IPS-18c (cell line): Measurements from ENCODE around the gene IQSEC3.

ENCODE experiments used
- H3K4me3 ChIP-seq: 2 replicates; pipeline ENCODE4 v1.7.0; 2013; ENCODE audit warnings: low read depth, mild to moderate bottlenecking, low read length, moderate library complexity; ENCODE audit not compliant: insufficient read depth
- H3K9me3 ChIP-seq: one replicate; pipeline ENCODE4 v1.6.1; 2013; ENCODE audit warnings: mild to moderate bottlenecking, low read length, moderate library complexity; ENCODE audit not compliant: control insufficient read depth, insufficient read depth

Gene IQSEC3

GRCh38 chr12:98924-99352 lies 32.4 kb downstream of the IQSEC3 start:
- H3K4me3 ChIP-seq, result peak overlapping the region; percentile 31
- H3K9me3 ChIP-seq, result peaks cover 2% of the 10 kb centered on the region

GRCh38 chr12:99605-100004 lies 33.0 kb downstream of the IQSEC3 start:
- no peak overlapping the region; the same call in 1 of the 2 replicates for H3K4me3 ChIP-seq

GRCh38 chr12:101969-102878 lies 35.7 kb downstream of the IQSEC3 start:
- peak overlapping the region; percentile 43; the same call in 1 of the 2 replicates for H3K4me3 ChIP-seq
- H3K9me3 ChIP-seq, result peaks cover 2% of the 10 kb centered on the region

More at GRCh38 chr12:99605-100004, 33.0 kb downstream of the IQSEC3 start:
- H3K9me3 ChIP-seq, result peaks cover 2% of the 10 kb centered on the region

GRCh38 chr12:102879-103168 lies 36.3 kb downstream of the IQSEC3 start:
- Histone ChIP-seq H3K4me3 (peak overlapping the region; percentile 43; the same call in 1 of the 2 replicates), H3K9me3 (peaks cover 2% of the 10 kb centered on the region)

GRCh38 chr12:103169-103981 lies 36.8 kb downstream of the IQSEC3 start:
- Histone ChIP-seq H3K4me3 (peak overlapping the region; percentile 43; the same call in 1 of the 2 replicates), H3K9me3 (peaks cover 2% of the 10 kb centered on the region)

GRCh38 chr12:104551-105081 lies 38.0 kb downstream of the IQSEC3 start:
- Histone ChIP-seq H3K9me3 (peaks cover 2% of the 10 kb centered on the region), H3K4me3 (no peak overlapping the region)

GRCh38 chr12:105696-106095 lies 39.1 kb downstream of the IQSEC3 start:
- Histone ChIP-seq H3K9me3 (no peaks in the 10 kb centered on the region), H3K4me3 (no peak overlapping the region)

- H3K9me3 ChIP-seq, result no peaks in the 10 kb centered on the region
- H3K4me3 ChIP-seq, result no peak overlapping the region
Observed at GRCh38 chr12:106118-106591, 39.6 kb downstream of the IQSEC3 start.

GRCh38 chr12:108594-108993 lies 42.0 kb downstream of the IQSEC3 start:
- no peak overlapping the region for H3K4me3 ChIP-seq
- no peaks in the 10 kb centered on the region for H3K9me3 ChIP-seq

GRCh38 chr12:109446-109845 lies 42.9 kb downstream of the IQSEC3 start:
- no peaks in the 10 kb centered on the region for H3K9me3 ChIP-seq
- no peak overlapping the region for H3K4me3 ChIP-seq

GRCh38 chr12:109872-110271 lies 43.3 kb downstream of the IQSEC3 start:
- Histone ChIP-seq H3K9me3 (no peaks in the 10 kb centered on the region), H3K4me3 (no peak overlapping the region)

GRCh38 chr12:111699-112493 lies 45.3 kb downstream of the IQSEC3 start:
- no peak overlapping the region for H3K4me3 ChIP-seq

GRCh38 chr12:113347-113746 lies 46.8 kb downstream of the IQSEC3 start:
- no peaks in the 10 kb centered on the region for H3K9me3 ChIP-seq
- no peak overlapping the region for H3K4me3 ChIP-seq

More at GRCh38 chr12:111699-112493, 45.3 kb downstream of the IQSEC3 start:
- H3K9me3 ChIP-seq, result no peaks in the 10 kb centered on the region

- no peaks in the 10 kb centered on the region for H3K9me3 ChIP-seq
- H3K4me3 ChIP-seq, result no peak overlapping the region
Observed at GRCh38 chr12:114626-115211, 48.2 kb downstream of the IQSEC3 start.

GRCh38 chr12:115518-115917 lies 49.0 kb downstream of the IQSEC3 start:
- H3K9me3 ChIP-seq, result no peaks in the 10 kb centered on the region

More at GRCh38 chr12:115518-115917, 49.0 kb downstream of the IQSEC3 start:
- H3K4me3 ChIP-seq, result no peak overlapping the region
